ENCODE data around the gene PPM1N.

PPM1N gene

GRCh38 chr19:45499196-45500180, 1.2 kb downstream of the PPM1N start:
- in situ Hi-C loops (cut with HindIII; ENCODE audit: low pct_unique_long_range_greater_than_20kb, low sequenced_read_pairs), result no loop called here
- peak in 1 of 2 experiments; percentile 70 for DNase-seq (ENCODE audit: low read depth in 1 of 2, low spot score in 1 of 2)
- TF ChIP-seq JUND (IDR thresholded peaks at IDR 0.05; ENCODE audit: low read depth), result no peak

DNA sequence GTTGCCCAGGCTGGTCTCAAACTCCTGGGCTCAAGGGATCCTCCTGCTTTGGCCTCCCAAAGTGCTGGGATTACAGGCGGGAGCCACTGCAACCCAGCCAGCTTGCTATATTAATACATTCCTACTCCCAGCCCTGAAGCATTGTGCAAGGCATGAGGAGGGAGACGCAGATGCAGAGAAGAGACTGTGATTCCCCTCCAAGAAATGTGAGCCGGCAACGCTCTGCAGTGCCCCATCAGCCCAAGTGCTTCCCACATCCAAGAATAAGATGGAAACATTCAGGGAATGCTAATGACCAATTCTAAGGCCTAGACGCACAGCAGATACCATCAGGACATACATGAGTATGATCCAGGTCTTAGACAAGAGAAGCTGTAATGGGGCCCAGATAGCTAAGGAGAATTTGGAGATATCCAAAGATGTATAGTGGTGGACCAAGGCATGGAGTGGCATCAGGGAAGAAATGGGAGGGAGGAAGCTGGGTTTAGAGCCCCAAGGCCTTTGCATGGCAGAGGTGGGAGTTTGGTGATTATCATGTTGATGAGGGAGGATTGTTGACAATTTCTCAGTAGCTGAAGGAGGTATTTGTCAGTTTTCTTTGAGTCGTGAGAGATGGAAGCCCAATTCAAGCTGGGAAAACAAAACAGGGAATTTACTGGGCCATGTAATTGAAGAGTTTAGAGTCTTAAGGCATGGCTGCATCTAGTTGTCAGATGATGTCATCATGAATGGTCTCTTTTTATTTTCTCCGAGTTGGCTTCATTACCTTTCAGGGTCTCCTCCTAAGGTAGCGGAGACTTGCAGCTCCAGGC, 2.9 kb downstream of the PPM1N start:
- no peak for TF ChIP-seq JUND (IDR thresholded peaks at IDR 0.05; ENCODE audit: low read depth)
- DNase-seq (ENCODE audit: low read depth in 1 of 2, low spot score in 1 of 2), result no peak
- in situ Hi-C loops (cut with HindIII; ENCODE audit: low pct_unique_long_range_greater_than_20kb, low sequenced_read_pairs), result no loop called here

DNA sequence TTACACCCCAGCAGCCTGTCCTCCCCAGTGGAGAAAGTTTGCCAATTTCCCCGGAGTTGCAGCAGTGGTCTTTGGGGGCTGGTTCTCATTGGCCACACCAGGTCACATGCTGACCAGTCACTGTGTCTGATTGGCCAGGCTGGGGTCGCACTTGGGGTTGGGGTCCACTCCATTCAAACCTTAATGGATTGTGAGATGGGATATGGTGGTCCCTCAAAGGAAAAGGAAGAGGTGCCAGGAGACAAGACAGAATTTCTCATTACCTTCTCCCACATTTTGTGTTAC, 3.4 kb downstream of the PPM1N start:
- TF ChIP-seq JUND (IDR thresholded peaks at IDR 0.05; ENCODE audit: low read depth), result no peak
- in situ Hi-C loops (cut with HindIII; ENCODE audit: low pct_unique_long_range_greater_than_20kb, low sequenced_read_pairs), result no loop called here

GRCh38 chr19:45502111-45502510, 3.9 kb downstream of the PPM1N start:
- no peak for DNase-seq (ENCODE audit: low read depth in 1 of 2, low spot score in 1 of 2)
- TF ChIP-seq JUND (IDR thresholded peaks at IDR 0.05; ENCODE audit: low read depth), result no peak
- in situ Hi-C loops (cut with HindIII; ENCODE audit: low pct_unique_long_range_greater_than_20kb, low sequenced_read_pairs), result no loop called here

More for the DNA sequence above, 3.4 kb downstream of the PPM1N start:
- DNase-seq (ENCODE audit: low read depth in 1 of 2, low spot score in 1 of 2), result no peak

- no peak for DNase-seq (ENCODE audit: low read depth in 1 of 2, low spot score in 1 of 2)
- no peak for TF ChIP-seq JUND (IDR thresholded peaks at IDR 0.05; ENCODE audit: low read depth)
- in situ Hi-C loops (cut with HindIII; ENCODE audit: low pct_unique_long_range_greater_than_20kb, low sequenced_read_pairs), result no loop called here
These were observed 5.7 kb downstream of the PPM1N start for GRCh38 chr19:45503909-45504308.

DNA sequence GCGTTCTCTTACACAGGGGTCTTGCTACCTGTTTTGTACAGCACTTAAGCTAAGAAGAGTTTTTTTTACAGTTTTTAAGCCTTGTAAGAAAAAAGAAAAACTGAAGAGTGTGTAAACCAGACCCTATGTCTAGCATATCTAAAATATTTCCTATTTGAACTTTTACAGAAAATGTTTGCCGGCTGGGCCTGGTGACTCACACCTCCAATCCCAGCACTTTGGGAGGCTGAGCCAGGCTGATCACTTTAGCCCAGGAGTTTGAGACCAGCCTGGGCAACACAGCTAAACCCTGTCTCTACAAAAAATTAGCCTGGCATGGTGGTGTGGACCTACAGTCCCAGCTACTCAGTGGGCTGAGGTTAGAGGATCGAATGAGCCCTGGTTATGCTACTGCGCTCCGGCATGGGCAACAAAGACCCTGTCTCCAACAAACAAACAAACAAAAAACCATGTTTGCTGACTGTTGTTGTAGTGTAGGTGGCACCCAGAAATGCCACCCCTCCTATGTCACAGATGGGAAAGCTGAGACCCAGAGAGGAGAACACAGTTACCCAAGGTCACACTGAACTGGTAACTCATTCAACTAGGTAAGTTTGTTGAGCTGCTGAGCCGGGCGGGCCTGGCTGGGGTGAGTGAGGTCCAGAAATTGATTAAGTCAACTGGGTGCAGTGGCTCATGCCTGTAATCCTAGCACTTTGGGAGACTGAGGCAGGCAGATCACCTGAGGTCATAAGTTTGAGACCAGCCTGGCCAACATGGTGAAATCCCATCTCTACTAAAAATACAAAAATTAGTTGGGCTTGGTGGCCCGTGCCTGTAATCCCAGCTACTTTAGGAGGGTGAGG, 7.1 kb downstream of the PPM1N start:
- no peak for DNase-seq (ENCODE audit: low read depth in 1 of 2, low spot score in 1 of 2)
- in situ Hi-C loops (cut with HindIII; ENCODE audit: low pct_unique_long_range_greater_than_20kb, low sequenced_read_pairs), result no loop called here
- TF ChIP-seq JUND (IDR thresholded peaks at IDR 0.05; ENCODE audit: low read depth), result no peak

- DNase-seq (ENCODE audit: low read depth in 1 of 2, low spot score in 1 of 2), result no peak
- TF ChIP-seq JUND (IDR thresholded peaks at IDR 0.05; ENCODE audit: low read depth), result no peak
- in situ Hi-C loops (cut with HindIII; ENCODE audit: low pct_unique_long_range_greater_than_20kb, low sequenced_read_pairs), result no loop called here
These were observed 7.7 kb downstream of the PPM1N start for GRCh38 chr19:45505996-45506245.

DNA sequence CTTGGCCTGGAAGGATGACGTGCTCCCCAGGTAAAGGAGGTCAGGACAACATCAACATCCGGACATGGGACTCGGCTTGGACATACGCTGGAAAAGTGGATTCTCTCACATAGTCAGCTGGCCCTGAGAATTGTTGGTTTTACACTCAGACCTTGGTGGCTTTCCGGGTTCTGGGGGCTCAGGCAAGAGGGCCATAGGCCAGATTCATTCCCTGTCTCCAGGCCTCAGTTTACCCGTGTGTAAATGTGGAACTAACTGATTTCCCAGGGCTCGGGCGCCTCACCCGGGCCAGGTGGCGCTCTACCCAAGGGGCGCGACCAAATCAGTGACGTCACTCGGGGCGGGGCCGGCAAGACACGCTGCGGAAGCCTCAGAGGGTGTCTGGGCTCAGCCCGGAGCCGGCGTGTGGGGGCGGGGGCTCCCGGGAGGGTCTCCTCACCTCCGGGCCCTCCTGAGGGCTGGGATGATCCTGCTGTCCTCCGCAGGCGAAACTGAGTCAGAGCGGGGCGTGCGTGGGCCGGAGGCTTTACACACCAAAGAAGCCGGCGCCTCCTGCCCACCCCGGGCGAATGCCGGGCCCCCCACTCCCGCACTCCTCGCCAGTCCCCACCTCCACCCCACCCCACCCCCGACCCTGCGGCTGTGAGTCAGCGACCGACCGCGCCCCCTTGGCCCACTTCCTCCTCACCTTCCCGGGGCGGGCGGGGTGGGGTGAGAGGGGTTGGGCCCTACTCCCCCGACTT, 8.2 kb downstream of the PPM1N start:
- in situ Hi-C loops (cut with HindIII; ENCODE audit: low pct_unique_long_range_greater_than_20kb, low sequenced_read_pairs), result no loop called here
- DNase-seq (ENCODE audit: low read depth in 1 of 2, low spot score in 1 of 2), result peak; percentile 80 to 91

DNA sequence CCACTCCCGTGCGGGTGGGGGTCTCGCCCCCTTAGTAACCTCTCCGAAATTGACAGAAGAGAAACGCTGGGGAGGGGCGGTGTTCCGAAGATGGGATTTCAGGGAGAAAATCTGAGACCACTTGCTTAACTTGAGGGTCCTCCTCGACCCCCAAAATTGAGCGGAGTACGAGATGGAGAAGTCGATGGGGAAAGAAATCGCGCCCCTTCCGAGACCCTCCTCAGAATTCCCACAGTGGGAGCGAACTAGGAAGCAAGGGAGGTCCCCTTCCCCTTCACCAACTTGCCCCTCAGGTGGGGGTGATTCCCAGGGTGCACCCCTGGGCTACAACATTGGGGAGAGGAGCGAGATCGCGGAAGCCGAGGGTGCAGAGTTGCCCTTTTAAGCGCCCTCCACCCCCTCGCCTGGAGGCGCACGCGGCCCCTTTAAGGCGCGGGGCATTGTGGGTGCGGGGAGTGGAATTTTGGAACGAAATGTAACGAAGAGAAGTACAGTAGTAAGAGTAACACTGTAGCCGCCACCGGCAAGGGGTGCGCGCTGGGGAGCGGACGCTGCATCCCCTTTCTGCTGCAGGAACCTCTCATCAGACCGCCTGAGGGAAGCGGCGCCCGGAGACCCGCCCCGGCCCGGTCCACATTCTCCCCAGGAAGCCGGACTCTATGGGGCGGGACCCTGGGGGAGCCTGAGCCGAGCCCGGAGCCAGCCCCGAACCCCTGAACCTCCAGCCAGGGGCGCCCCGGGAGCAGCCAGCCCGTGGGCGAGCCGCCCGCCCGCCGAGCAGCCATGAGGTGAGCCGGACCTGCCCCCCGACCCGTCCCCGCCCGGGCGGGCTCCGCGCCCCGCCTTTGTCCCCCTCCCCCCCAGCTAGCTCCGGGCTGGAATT, 9.0 kb downstream of the PPM1N start, which contains the start of gene VASP:
TSS of gene VASP (plus strand) at position 491 of the 883 bp plus-strand sequence. CDS start at position 784, 293 bp downstream.
- DNase-seq (ENCODE audit: low read depth in 1 of 2, low spot score in 1 of 2), result peak in 1 of 2 experiments; percentile 91
- no peak for TF ChIP-seq JUND (IDR thresholded peaks at IDR 0.05; ENCODE audit: low read depth)
- in situ Hi-C loops (cut with HindIII; ENCODE audit: low pct_unique_long_range_greater_than_20kb, low sequenced_read_pairs), result no loop called here

More for the DNA sequence above, 8.2 kb downstream of the PPM1N start:
- no peak for TF ChIP-seq JUND (IDR thresholded peaks at IDR 0.05; ENCODE audit: low read depth)

- no peak for TF ChIP-seq JUND (IDR thresholded peaks at IDR 0.05; ENCODE audit: low read depth)
- no peak for DNase-seq (ENCODE audit: low read depth in 1 of 2, low spot score in 1 of 2)
- in situ Hi-C loops (cut with HindIII; ENCODE audit: low pct_unique_long_range_greater_than_20kb, low sequenced_read_pairs), result no loop called here
These were observed 9.7 kb downstream of the PPM1N start for GRCh38 chr19:45507872-45508416.

GRCh38 chr19:45508417-45508860, 10.2 kb downstream of the PPM1N start:
- in situ Hi-C loops (cut with HindIII; ENCODE audit: low pct_unique_long_range_greater_than_20kb, low sequenced_read_pairs), result no loop called here
- no peak for DNase-seq (ENCODE audit: low read depth in 1 of 2, low spot score in 1 of 2)
- TF ChIP-seq JUND (IDR thresholded peaks at IDR 0.05; ENCODE audit: low read depth), result no peak
